GM19438 (cell line): ENCODE measurements around the gene GDPD5.

ENCODE experiments used
- ATAC-seq: cut with Tn5 transposase; IDR thresholded peaks from one replicate; pipeline ENCODE4 v1.9.1; 2021; ENCODE audit warnings: low read depth; ENCODE audit not compliant: unreplicated experiment

The GDPD5 gene

GRCh38 chr11:75558939-75559843, 33.5 kb upstream of the GDPD5 start:
- ATAC-seq: no peak

GRCh38 chr11:75557666-75558494, 32.1 kb upstream of the GDPD5 start:
- ATAC-seq: no peak

- no peak for ATAC-seq
Measured at GRCh38 chr11:75556275-75556674, 30.5 kb upstream of the GDPD5 start.

- ATAC-seq: no peak
Measured at GRCh38 chr11:75555079-75555811, 29.5 kb upstream of the GDPD5 start.

- no peak for ATAC-seq
Measured at GRCh38 chr11:75554258-75555022, 28.7 kb upstream of the GDPD5 start.

GRCh38 chr11:75553889-75554257, 28.1 kb upstream of the GDPD5 start:
- ATAC-seq: no peak

- no peak for ATAC-seq
Measured at GRCh38 chr11:75553182-75553581, 27.4 kb upstream of the GDPD5 start.

GRCh38 chr11:75549370-75549958, 23.7 kb upstream of the GDPD5 start:
- ATAC-seq: no peak

- no peak for ATAC-seq
Measured at GRCh38 chr11:75548595-75549272, 23.0 kb upstream of the GDPD5 start.

GRCh38 chr11:75547617-75548058, 21.9 kb upstream of the GDPD5 start:
- no peak for ATAC-seq

GRCh38 chr11:75547177-75547576, 21.4 kb upstream of the GDPD5 start:
- no peak for ATAC-seq

- ATAC-seq: no peak
Measured at GRCh38 chr11:75543806-75544205, 18.1 kb upstream of the GDPD5 start.

- ATAC-seq: no peak
Measured at GRCh38 chr11:75542088-75542438, 16.3 kb upstream of the GDPD5 start.

- ATAC-seq: no peak
Measured at GRCh38 chr11:75541193-75542087, 15.7 kb upstream of the GDPD5 start.

GRCh38 chr11:75539459-75540334, 14.0 kb upstream of the GDPD5 start:
- ATAC-seq: no peak

GRCh38 chr11:75538150-75538942, 12.6 kb upstream of the GDPD5 start:
- no peak for ATAC-seq

- no peak for ATAC-seq
Measured at GRCh38 chr11:75537740-75538139, 12.0 kb upstream of the GDPD5 start.
